MM.1S (cell line): Measurements from ENCODE around the gene RTN4R.

Experiments
- DNase-seq: peaks from one replicate; pipeline ENCODE4 v3.0.0-alpha.2; 2015
- H2AFZ ChIP-seq: fragments of 300-600 bp; sonication (generic); 2 replicates; pipeline ENCODE4 v1.6.0; 2016; ENCODE audit warnings: antibody characterized with exemption, low read length
- H3F3A ChIP-seq: fragments of 300-600 bp; sonication (generic); 2 replicates; pipeline ENCODE4 v1.6.1; 2016; ENCODE audit warnings: mild to moderate bottlenecking, antibody characterized with exemption, low read length, moderate library complexity, mixed read lengths; ENCODE audit not compliant: insufficient read depth
- H3K27ac ChIP-seq: fragments of 300-600 bp; sonication (generic); 2 replicates; pipeline ENCODE4 v1.5.1; 2016; ENCODE audit warnings: mild to moderate bottlenecking, low read length
- H3K27me3 ChIP-seq: fragments of 300-600 bp; sonication (generic); replicated peaks from 2 replicates; pipeline ENCODE4 v1.6.0; 2016; ENCODE audit warnings: low read length; ENCODE audit not compliant: insufficient read depth
- H3K36me3 ChIP-seq: fragments of 300-600 bp; sonication (generic); replicated peaks from 2 replicates; pipeline ENCODE4 v1.6.1; 2016; ENCODE audit warnings: mild to moderate bottlenecking, low read length, mixed read lengths; ENCODE audit not compliant: insufficient read depth
- H3K4me1 ChIP-seq: fragments of 300-600 bp; sonication (generic); 2 replicates; pipeline ENCODE4 v1.6.1; 2016; ENCODE audit warnings: low read length, mixed read lengths
- H3K4me2 ChIP-seq: fragments of 300-600 bp; sonication (generic); 2 replicates; pipeline ENCODE4 v1.6.0; 2016; ENCODE audit warnings: low read depth, low read length
- H3K4me3 ChIP-seq: fragments of 300-600 bp; sonication (generic); 2 replicates; pipeline ENCODE4 v1.5.1; 2016; ENCODE audit warnings: low read length, mixed read lengths
- H3K79me2 ChIP-seq: fragments of 300-600 bp; sonication (generic); 2 replicates; pipeline ENCODE4 v1.6.1; 2016; ENCODE audit warnings: mixed run types, low read length, mixed read lengths
- H3K9ac ChIP-seq: fragments of 300-600 bp; sonication (generic); 2 replicates; pipeline ENCODE4 v1.6.1; 2016; ENCODE audit warnings: low read length, mixed read lengths
- H3K9me2 ChIP-seq: fragments of 300-600 bp; sonication (generic); replicated peaks from 2 replicates; pipeline ENCODE4 v1.6.1; 2016; ENCODE audit warnings: mild to moderate bottlenecking, low read length, mixed read lengths; ENCODE audit not compliant: insufficient read depth
- H3K9me3 ChIP-seq: fragments of 300-600 bp; sonication (generic); replicated peaks from 2 replicates; pipeline ENCODE4 v1.6.1; 2016; ENCODE audit warnings: mild to moderate bottlenecking, low read length, mixed read lengths; ENCODE audit not compliant: insufficient read depth
- H4K20me1 ChIP-seq: fragments of 300-600 bp; sonication (generic); 2 replicates; pipeline ENCODE4 v1.6.1; 2016; ENCODE audit warnings: mild to moderate bottlenecking, low read length, moderate library complexity, mixed read lengths; ENCODE audit not compliant: insufficient read depth
- EZH2 ChIP-seq: fragments of 300-600 bp; sonication (generic); optimal IDR thresholded peaks from 2 replicates; pipeline ENCODE3; 2017; ENCODE audit warnings: low read depth, mild to moderate bottlenecking, antibody characterized with exemption, low read length, mixed read lengths
- EZH2phosphoT487 ChIP-seq: fragments of 300-600 bp; sonication (generic); IDR thresholded peaks from 2 replicates; pipeline ENCODE4 v1.6.1; 2018; ENCODE audit warnings: antibody characterized with exemption, low read length
- TF ChIP-seq, protein P1 (sequence below): fragments of 300-600 bp; sonication (generic); IDR thresholded peaks from 2 replicates; pipeline ENCODE4 v1.5.1; 2016; ENCODE audit warnings: antibody characterized with exemption, low read length, mixed read lengths

The RTN4R gene

DNA sequence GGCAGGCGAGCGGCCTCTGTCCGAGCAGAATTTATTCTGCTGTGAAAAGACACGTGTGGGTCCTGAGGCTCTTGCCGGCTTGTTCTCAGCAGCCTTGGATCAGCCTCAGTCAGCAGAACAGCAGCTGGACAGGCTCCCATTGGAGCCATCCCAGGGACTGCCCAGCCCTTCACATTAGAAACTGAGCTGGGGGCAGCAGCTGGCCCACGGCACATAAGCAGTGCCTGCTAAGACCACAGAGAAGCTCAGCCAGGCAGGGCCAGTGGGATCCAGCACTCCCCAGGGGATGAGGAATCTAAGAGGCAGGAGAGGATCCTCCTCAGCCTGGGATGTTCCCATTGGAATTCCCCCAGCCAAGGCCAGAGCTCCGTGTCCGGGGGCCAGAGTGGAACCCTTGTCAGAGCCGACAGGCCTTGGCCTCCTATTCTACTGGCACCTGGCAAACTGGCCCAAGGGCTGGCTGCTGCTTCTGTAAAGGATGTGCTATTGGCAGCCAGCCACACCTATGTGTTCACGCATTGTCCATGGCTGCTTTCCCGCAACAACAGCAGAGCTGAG, 18.2 kb downstream of the RTN4R start:
- H3K4me2 ChIP-seq = no peak overlapping the region
- H3K27ac ChIP-seq = no peak overlapping the region
- H3F3A ChIP-seq = no peaks in the 10 kb centered on the region
- H3K36me3 ChIP-seq = no peaks in the 10 kb centered on the region
- peaks cover 48% of the 10 kb centered on the region for H3K27me3 ChIP-seq
- H4K20me1 ChIP-seq = no peaks in the 10 kb centered on the region
- H3K9ac ChIP-seq = no peak overlapping the region
- no peaks in the 10 kb centered on the region for H3K9me3 ChIP-seq
- no peaks in the 10 kb centered on the region for H3K79me2 ChIP-seq
- TF ChIP-seq EZH2phosphoT487 (no peak), EZH2 (no peak)
- TF ChIP-seq, protein P1, sequence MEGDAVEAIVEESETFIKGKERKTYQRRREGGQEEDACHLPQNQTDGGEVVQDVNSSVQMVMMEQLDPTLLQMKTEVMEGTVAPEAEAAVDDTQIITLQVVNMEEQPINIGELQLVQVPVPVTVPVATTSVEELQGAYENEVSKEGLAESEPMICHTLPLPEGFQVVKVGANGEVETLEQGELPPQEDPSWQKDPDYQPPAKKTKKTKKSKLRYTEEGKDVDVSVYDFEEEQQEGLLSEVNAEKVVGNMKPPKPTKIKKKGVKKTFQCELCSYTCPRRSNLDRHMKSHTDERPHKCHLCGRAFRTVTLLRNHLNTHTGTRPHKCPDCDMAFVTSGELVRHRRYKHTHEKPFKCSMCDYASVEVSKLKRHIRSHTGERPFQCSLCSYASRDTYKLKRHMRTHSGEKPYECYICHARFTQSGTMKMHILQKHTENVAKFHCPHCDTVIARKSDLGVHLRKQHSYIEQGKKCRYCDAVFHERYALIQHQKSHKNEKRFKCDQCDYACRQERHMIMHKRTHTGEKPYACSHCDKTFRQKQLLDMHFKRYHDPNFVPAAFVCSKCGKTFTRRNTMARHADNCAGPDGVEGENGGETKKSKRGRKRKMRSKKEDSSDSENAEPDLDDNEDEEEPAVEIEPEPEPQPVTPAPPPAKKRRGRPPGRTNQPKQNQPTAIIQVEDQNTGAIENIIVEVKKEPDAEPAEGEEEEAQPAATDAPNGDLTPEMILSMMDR = no peak
- H2AFZ ChIP-seq = no peak overlapping the region
- DNase-seq = no peak
- no peaks in the 10 kb centered on the region for H3K4me1 ChIP-seq
- H3K4me3 ChIP-seq = no peak overlapping the region
- no peaks in the 10 kb centered on the region for H3K9me2 ChIP-seq

DNA sequence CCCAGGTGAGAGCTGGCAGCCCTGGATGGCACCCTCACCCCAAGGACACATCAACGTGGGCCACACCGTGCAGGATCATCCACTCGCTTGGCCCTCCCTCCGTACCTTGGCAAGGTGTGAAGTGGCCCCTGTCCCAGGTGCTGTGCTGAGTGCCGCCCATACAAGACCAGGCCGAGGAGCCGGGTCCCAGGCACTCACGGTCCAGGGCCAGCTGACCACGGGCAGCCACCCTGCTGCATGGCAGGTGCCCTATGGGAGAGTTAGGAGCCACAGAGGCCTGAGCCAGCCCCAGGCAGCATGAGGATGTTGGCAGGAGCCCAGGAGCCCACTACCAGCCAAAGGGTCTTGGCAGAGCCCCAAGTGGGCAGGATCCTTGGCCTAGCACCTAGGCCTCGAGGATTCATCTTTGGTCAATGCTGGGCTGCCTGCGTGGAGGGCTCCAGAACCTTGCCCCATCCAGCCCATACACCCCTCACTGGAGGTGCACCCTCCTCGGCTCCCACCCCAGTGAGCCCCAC, 19.6 kb downstream of the RTN4R start:
- no peaks in the 10 kb centered on the region for H3K36me3 ChIP-seq
- DNase-seq = no peak
- H3K4me2 ChIP-seq = no peak overlapping the region
- H2AFZ ChIP-seq = no peak overlapping the region
- no peaks in the 10 kb centered on the region for H3K9me2 ChIP-seq
- H3F3A ChIP-seq = no peaks in the 10 kb centered on the region
- no peaks in the 10 kb centered on the region for H3K9me3 ChIP-seq
- TF ChIP-seq EZH2phosphoT487 (no peak), EZH2 (no peak)
- TF ChIP-seq, protein P1 = no peak
- H3K4me1 ChIP-seq = no peaks in the 10 kb centered on the region
- no peak overlapping the region for H3K27ac ChIP-seq
- no peak overlapping the region for H3K9ac ChIP-seq
- H3K27me3 ChIP-seq = peaks cover 37% of the 10 kb centered on the region
- H3K79me2 ChIP-seq = no peaks in the 10 kb centered on the region
- no peaks in the 10 kb centered on the region for H4K20me1 ChIP-seq
- no peak overlapping the region for H3K4me3 ChIP-seq

DNA sequence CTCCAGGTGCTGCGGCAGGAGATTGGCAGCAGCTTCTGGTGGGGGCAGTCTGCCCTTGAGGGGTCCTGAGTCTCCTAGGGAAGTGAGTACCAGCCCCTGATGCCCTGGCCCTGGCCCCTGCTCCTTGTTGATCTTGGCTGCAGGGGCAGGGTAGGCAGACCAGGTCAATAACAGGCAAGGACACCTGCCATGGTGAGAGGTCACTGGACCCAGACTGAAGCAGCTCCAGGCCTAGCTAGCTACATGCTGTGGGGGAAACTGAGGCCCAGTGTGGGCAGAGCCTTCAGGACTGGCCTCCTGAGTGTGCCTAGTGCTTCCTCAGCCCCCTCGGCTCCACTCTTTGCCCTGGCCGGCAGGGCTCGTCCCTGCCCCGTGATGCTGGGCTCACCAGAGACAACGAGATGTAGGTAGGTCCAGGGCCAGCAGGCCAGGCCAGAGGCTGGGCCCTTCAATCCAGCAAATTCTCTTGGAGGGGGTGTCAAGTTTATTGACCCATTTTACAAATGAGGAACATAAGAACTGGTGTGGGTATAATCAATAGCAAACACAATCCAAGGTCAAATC, 20.4 kb downstream of the RTN4R start:
- peaks cover 32% of the 10 kb centered on the region for H3K27me3 ChIP-seq
- no peak overlapping the region for H2AFZ ChIP-seq
- no peaks in the 10 kb centered on the region for H3F3A ChIP-seq
- H3K79me2 ChIP-seq = no peaks in the 10 kb centered on the region
- H3K4me1 ChIP-seq = no peaks in the 10 kb centered on the region
- no peak overlapping the region for H3K9ac ChIP-seq
- no peaks in the 10 kb centered on the region for H4K20me1 ChIP-seq
- no peak for TF ChIP-seq EZH2phosphoT487
- H3K4me3 ChIP-seq = no peak overlapping the region
- no peaks in the 10 kb centered on the region for H3K9me3 ChIP-seq
- no peak overlapping the region for H3K27ac ChIP-seq
- H3K4me2 ChIP-seq = no peak overlapping the region
- DNase-seq = no peak
- no peaks in the 10 kb centered on the region for H3K9me2 ChIP-seq
- no peaks in the 10 kb centered on the region for H3K36me3 ChIP-seq

DNA sequence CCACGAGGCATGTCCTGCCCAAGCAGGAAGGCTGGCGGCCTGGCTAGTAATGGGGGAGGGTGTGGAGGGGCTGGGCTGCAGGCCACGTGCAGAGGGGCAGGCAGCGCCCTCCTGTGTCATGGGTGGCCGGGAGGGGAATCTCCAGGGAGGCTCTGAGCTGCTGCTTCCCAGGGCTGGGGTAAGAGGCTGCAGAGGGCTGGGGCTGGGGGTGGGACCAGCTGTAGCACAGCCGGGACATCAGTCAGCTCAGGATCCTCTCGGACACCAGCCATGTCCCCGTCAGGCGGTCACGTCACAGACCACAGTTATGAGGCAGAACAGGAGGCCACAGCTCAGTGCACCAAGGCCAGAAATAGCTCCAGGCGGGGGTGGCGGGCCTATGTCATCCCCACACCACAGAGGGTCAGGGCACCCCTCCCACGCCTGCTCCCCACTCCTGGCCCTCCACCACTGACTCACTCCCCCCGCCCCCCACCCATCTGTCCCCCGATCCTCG, 21.1 kb downstream of the RTN4R start:
- Histone ChIP-seq H3K9me2 (no peaks in the 10 kb centered on the region), H3F3A (no peaks in the 10 kb centered on the region), H4K20me1 (no peaks in the 10 kb centered on the region), H3K4me3 (no peak overlapping the region), H3K4me1 (no peaks in the 10 kb centered on the region), H3K27me3 (peaks cover 32% of the 10 kb centered on the region), H3K9ac (no peak overlapping the region), H3K36me3 (no peaks in the 10 kb centered on the region), H3K4me2 (no peak overlapping the region), H2AFZ (no peak overlapping the region), H3K79me2 (no peaks in the 10 kb centered on the region), H3K27ac (no peak overlapping the region), H3K9me3 (no peaks in the 10 kb centered on the region)
- TF ChIP-seq EZH2phosphoT487 (no peak), EZH2 (no peak)
- TF ChIP-seq, protein P1 = no peak
- no peak for DNase-seq
